Left ventricle myocardium superior (tissue), 1 donor: ENCODE measurements around the gene COPS2. TPM values are rescaled to one million over a fixed set of nuclear protein-coding genes. Genes with fewer than 3 reads are reported as not detected.
A peak's percentile ranks its signal among the peaks of the same experiment; 100 is the strongest.

Experiments
- ATAC-seq: fragments of 200-7000 bp; cut with Tn5 transposase; one replicate; pipeline ENCODE4 v1.9.1; 2020; ENCODE audit warnings: mild to moderate bottlenecking, moderate library complexity
- DNase-seq: peaks from one replicate; pipeline ENCODE4 v3.0.0-alpha.2; 2020
- intact Hi-C: fragments of 100-400 bp; cut with micrococcal nuclease; formaldehyde crosslinking; loops from one replicate; pipeline ENCODE4 v1.11.0; 2022
- total RNA-seq: library from RNA; stranded (reverse); fragmentation: NEBNext Ultra II Directional; extraction: Animal tissue kit (Norgen Biotek cat#: 25700); gene quantifications from one replicate; pipeline ENCODE4 v1.2.1, GENCODE V29; 2021
- donor health status: DM: no; HTN: yes; CAD: no; lungs with severe emphysema.

The COPS2 gene
- total RNA-seq, 1 donor from 2014 or later, result 84.6 TPM

DNA sequence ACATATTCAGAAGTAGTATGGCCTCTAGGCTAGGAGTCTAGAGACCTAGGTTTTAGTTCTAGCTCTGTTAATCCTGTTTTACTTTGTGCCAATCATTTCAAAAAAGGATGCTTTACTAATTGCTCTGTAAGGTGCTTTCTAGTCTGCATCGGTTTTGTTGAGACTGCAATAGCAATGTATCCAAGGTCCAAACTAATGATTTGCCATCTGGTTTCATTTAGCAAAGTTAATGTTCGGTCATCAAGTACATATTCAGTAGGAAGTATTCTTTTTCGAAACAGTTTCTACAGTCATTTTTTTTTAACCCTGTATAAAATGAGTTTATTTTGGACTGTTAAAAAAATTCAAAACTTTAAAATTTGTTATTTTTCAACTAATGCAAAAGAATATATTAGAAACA lies 12.6 kb upstream of the COPS2 start:
- ATAC-seq (no peak), DNase-seq (no peak)
- intact Hi-C loops, result no loop called here

DNA sequence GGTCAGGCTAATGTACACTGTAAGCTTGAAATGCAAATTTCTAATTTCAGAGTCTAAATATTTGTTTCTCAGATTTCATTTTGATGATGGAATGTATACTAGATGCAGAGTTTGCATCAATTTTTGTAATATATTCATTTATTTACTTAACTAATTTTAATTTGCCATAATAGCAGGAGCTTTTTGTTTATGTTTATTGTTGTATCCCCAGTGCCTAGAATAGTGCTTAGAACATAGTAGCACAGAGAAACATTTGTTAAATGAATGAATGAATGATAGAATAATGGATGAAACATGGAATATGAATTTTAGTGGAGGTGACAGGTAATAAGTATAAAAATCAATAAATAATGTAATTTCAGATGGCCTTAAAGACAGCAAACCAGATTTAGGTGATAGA lies 9.5 kb upstream of the COPS2 start:
- ATAC-seq (no peak), DNase-seq (no peak)
- intact Hi-C loops, result no loop called here

DNA sequence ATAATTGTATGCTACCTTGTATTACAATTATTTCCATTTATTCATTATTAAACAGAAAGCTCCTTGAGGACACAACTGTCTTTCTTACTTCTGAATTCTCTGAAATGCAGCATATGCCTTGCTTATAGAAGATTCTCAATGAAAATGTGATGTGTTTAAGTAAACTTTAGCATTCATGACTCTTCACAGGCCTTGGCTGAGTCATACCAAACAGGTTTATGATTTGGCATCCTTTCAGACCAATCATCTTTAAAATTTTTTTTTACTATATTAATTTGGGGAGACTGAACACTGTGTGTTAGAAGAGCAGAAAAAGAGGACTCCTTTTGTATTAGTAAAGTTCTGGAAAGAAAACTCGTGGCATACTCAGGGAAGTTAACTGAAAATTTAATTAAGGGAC lies 8.3 kb upstream of the COPS2 start:
- DNase-seq (no peak), ATAC-seq (no peak)
- intact Hi-C loops, result no loop called here

DNA sequence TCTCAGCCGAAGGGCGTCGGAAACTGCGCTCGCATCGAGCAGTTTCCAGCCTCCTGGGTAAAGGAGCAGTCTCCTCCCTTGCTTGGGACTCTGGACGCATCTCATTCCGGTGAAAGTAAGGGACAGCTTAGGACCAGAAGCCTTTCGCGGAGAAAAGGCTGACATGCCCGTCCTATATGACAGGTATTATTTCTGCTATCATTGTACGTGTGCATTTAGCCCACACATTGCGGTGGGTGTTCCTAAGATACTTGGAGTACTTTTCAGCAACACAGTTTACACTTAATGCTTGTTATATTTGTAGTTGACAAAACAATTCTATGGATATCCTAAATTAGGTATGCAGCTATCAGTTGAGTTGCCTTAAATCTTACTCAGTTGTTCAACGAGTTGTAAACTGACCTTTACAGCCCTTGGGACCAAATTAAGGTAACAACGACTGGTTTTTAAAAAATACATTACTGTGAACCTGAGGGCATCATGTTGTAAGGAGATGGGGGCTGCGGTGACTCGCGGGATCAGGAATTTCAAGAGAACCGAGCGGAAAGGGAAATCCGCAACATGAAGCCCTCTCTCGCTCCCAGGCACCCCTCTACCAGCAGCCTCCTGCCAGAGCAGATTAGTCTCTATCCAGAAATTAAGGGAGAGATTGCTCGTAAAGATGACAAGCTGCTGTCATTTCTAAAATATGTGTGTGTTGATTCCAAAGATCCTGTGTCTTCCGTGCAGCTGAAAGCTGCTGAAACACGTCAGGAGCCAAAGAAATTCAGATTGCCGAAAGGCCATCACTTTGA lies 632 bp upstream of the COPS2 start:
- DNase-seq (no peak), ATAC-seq (no peak)
- intact Hi-C loops, result no loop called here

DNA sequence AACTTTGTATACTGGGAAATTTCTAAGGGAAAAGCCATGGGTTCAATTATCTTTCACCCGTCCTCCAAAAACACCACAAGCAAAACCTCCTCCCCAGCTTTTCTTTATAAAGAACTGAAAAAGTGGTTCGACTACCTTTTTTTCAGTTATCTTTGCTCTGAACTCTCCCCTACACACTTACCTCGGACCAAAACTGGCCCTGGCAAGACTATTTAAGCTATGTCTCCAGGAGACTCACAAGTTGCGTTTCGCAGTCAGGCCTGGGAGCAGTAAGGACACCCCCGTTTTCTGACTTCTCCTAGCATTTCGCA lies 645 bp downstream of the COPS2 start:
- no peak for DNase-seq
- intact Hi-C loops, result no loop called here
- ATAC-seq, result no peak

DNA sequence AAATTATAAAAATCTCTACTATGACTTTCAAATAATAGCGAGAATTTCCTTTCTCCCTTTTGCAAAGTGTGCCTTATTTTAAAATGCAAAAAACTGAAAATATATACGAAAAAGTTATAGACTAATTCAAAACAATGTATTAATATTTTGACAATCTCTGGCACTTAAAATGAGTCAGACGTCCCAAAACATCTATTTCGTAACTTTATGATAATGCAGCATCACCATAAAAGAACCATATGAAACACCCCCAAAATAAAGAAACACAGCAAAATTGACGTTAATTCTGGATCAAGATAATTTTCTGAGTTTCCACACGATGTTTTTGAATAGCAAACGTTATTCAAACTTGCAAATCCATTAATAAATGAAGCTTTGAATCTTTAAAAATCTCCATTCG lies 1.0 kb downstream of the COPS2 start:
- no peak for DNase-seq
- ATAC-seq, result no peak
- intact Hi-C loops, result no loop called here

DNA sequence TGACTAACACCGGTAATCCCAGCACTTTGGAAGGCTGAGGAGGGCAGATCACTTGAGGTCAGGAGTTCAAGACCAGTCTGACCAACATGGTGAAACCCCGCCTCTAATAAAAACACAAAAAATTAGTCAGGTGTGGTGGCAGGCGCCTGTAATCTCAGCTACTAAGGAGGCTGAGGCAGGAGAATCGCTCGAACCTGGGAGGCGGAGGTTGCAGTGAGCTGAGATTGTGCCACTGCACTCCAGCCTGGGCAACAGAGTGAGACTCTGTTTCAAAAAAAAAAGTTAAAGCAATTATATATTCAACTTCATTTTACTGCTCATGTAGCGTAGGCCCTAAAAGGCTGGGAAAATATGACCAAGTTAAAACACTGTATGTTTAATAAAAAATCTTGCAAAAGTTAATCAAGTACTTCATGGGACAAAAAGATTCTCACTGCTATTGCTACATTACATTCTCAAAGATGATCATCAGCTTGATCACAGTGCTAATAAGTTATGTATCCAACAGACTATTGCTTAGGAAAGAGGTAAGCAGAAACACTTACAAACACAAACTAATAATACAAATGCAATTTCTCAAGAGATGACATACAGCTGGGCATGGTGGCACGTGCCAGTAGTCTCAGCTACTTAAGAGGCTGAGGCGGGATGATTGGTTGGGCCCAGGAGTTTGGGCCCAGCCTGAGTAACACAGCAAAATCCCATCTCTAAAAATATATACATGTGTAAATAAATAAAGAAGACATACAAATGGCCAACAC lies 2.7 kb downstream of the COPS2 start:
- DNase-seq (no peak), ATAC-seq (no peak)
- intact Hi-C loops, result no loop called here

DNA sequence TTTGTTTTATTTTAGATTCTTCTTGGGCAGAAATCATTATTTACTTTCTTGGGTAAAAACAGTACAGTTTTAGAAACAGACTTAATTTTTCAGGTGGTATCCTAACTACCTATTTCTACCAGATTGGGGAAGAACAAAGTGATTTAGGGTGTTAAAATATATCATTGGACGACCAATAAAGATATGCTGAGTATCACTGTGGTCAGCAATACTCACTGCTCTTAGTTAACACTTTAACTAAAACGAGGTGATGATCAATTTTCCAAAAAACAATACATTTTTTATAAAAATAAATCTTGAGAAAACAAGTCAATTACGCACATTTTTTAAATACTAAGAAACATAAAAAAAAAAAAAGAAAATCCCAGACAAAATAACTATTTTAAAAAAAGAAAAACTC lies 3.6 kb downstream of the COPS2 start:
- no peak for ATAC-seq
- intact Hi-C loops, result no loop called here

DNA sequence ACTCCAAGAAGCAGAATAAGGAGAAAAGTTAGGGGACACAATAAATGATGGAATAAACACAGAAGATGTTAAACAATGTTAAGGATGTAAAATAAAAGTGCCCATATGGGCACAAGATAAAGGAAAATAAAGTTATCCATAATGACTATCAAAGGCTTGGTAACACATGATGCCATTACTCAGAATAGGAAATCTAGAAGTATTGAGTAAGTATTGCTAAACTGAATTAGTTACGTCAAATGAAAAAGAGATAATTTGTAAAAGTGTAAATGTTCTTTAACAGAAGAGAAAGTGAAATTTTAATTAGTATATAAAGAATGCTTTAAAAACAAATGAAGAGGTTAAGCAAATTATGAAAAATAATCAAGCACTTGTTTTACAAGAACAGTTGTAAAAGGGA lies 6.7 kb downstream of the COPS2 start:
- intact Hi-C loops, result loop anchor here (5.0 kb wide), 1 partner anchor 286 kb away; no protein-coding TSS in a partner anchor
- DNase-seq (no peak), ATAC-seq (no peak)

More for the DNA sequence above, 3.6 kb downstream of the COPS2 start:
- DNase-seq, result no peak

DNA sequence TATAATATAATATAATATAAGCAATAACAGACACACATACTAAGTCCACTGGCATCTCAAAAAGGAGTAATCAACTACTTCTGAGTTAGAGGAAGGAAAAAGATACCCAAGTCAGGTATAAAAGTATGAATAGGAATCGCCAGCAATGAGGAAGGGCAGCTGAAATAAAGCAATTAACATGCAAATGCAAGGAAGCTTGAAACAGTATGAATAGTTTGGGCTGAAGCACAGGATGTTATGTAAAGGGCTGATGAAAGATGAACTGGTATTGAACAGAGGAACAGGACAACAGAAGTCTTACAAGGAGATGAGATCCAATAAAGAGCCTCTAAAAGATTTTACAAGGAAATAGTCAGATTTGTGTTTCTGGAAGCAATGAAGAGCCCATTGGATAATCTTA lies 7.1 kb downstream of the COPS2 start:
- ATAC-seq (no peak), DNase-seq (no peak)
- intact Hi-C loops, result loop anchor here (5.0 kb wide), 1 partner anchor 286 kb away; no protein-coding TSS in a partner anchor

DNA sequence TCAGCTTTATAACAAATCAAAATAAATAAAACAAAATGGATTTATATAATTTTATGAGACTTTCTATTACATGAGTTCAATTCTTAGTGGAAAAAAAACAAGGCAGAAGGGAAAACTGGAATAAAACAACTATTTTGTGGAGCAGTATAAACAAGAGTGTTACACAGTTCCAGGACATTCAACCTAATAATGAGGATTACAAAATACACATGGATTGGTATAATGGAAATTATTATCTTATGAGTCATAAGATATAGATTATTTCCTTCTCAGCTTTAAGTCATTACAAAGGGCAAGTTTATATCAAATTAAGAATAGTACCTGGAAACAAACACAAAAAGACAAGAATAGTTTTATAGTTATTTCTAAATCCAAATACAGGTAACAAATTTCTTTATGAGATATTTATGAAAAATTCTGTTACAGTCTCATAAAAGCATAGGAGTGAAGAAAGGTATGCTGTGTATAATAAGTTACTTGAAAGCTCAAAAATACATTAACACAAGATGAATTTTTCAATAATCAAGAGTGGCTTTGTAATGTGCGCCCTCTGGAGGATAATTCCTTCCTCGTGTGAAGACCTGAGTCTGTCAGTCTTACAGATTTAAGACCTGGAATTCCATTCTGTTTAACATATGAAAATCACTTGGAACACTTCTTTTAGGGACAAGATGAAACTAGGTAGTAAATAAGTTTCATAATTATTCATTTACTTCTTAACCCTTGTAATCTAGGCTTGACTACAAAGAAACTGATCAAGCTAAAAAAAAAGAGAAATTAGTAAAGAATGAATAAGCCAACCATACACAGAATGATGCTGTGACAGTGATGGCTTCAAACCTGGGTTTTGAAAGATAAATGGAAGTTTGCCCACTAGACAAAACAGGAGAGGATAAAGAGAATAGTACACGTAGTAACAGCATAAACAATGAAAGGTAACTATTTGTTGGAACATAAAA lies 9.5 kb downstream of the COPS2 start:
- DNase-seq (no peak), ATAC-seq (peak; percentile 41)
- intact Hi-C loops, result loop anchor here (5.0 kb wide), 1 partner anchor 284 kb away; no protein-coding TSS in a partner anchor

DNA sequence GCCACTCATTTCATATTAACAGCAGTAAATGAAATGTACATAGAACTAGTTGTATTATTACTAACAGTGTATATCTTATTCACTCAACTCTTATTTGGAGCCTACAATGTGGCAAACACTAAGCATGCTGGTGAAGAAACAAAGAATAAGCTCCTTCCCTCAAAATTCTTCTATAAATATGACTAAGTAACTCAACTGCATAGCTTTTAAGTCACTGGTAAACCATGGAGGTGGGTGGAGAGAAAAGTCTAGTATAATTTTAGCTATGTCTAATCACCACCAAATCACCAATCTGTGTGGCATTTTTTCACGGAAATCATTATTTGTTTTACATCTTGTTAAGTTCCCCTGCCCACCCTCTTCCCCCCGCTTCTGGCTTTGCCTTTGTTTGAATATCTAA lies 17.5 kb downstream of the COPS2 start:
- DNase-seq, result no peak
- no peak for ATAC-seq
- intact Hi-C loops, result no loop called here

DNA sequence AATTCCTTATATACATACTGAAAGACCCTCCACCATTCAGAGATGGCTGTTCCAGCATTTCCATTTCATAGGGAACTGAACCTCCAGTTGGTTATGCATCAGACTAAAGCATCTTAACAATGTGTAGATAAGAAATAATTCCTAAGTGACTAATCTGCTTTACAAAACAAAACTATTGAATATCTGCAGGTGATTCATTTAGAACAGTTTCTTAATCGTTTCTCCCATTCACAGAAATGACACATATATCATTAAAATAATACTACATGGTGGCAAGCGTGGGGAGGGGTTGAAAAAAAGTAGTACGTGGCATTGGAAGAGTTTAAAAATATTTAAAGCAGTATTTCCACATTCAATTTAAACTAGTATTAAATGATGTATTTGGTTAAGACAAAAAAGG lies 19.5 kb downstream of the COPS2 start:
- intact Hi-C loops, result no loop called here
- DNase-seq (no peak), ATAC-seq (no peak)

DNA sequence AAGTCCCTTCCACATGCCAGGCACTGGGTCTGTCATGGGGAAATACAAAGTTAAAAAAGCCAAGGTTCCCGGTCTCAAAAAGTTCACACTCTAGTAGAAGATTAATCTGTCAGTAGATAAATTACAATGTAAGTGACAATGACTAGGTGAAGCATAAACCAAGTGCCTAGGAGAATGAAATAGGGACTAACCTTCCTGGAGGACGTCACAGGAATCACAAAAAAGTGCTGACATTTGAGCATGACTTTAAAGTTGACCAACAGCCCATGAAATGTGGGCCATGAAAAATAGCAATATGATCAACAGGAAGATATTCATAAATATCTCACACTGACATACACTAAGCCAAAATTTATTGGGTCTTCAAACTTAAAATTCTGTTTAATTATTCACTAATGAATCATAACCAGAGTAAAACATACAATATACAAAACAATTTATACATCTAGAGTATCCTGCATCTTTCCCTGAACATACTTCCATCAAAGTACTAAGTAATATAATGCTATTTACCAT lies 20.0 kb downstream of the COPS2 start:
- intact Hi-C loops, result no loop called here
- no peak for DNase-seq
- no peak for ATAC-seq

DNA sequence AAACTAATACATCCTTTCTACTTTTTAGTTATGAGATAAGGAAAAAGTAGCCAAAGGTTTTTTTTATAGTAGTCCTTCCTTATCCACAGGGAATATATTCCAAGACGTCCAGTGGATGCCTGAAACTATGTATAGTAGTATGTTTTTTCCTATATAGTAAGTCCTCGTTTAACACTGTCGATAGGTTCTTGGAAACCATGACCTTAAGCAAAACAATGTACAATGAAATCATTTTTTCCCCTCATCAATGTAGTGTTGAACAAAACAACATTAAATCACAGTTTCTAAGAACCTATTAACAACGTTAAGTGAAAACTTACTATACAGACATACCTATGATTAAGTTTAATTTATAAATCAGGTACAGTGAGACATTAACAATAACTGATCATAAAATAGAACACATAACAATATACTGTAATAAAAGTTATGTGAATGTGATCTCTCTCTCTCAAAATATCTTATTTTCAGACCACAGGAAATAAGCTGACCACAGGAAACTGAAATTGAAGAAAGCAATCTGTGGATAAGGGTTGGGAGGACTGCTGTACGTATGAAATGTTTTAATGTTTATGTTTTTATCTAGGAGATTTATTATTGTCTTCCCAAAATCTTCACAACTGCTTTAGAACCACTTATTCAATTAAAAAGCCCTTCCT lies 20.6 kb downstream of the COPS2 start:
- DNase-seq (no peak), ATAC-seq (no peak)
- intact Hi-C loops, result no loop called here

DNA sequence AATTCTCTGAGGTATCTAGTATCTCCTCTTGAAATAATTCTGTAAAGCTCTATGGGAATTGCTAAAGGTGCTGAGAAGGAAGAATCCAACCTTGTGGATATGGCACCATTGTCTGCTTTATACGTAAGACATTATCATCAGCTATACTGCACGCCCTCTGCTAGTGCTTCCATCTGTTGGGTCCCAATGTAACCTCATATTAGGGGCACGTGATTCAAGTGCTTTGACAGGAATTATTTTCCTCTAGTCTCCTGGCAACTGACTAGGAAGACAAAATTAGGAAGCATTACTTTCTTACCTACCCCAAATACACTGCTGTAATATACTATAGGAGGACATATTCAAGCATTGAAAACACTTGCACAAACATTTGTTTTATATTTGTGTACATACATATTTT lies 24.0 kb downstream of the COPS2 start:
- no peak for DNase-seq
- intact Hi-C loops, result no loop called here
- peak; percentile 75 for ATAC-seq

DNA sequence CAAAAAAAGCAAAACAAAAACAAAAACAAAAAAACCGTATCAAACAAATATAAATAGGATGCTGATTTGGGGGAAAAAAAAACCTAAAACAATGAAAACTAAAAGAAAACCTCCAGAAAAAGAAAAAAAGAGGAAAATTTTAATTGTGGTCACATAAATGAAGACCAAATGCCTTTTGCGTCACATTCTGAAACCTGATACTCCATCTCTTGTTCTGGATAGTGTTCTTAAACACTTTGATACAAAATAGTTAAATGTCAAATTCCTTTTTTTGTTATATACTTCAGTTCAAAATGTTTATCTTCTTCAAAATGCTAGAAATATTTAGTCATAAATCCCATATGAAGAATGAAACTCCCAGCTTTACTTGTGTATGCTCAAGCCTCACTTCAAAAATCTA lies 31.0 kb downstream of the COPS2 start:
- intact Hi-C loops, result no loop called here
- DNase-seq (no peak), ATAC-seq (no peak)

DNA sequence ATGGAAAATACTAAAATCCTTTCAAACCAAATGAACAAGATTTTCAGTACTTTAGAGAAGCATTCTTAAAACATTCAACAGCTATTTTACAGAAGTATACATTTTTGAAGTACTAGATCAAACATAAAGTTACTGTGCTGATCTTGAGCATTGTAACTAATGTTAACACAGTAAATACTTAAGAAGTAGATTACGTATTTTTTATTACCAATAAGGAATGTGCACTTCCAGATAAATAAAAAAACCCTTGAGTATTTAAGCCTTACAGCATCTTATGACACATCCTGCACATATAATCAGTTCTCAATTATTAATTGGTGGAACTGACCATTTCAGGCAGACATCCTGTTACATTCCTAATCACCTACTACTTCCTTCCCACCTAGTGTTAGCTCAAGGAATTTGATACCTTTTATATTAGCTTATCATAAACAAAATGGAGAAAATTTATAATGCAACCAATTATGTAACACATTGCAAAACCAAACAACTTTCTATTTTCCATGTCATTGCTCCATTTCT lies 32.8 kb downstream of the COPS2 start:
- ATAC-seq, result no peak
- intact Hi-C loops, result no loop called here
- DNase-seq, result no peak

DNA sequence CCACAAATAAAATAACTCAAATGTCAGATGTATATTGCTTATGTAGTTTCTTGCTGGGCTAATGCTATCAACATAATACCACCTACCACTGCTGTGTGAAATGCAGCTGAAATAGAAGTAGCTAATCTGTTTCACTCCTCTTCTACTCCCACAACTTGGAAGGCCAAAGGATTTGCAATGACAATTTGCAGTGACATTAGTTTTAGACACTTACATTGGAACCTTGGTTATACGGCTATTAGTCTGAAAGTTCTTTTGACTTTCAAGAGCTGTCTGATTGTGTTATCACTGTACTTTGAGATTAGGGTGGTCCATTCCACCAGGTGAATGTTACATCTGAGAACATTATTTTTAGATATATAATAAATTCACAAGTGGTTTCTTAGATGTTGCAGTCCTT lies 33.5 kb downstream of the COPS2 start:
- ATAC-seq (peak; percentile 67), DNase-seq (no peak)
- intact Hi-C loops, result no loop called here
